HG03442 (cell line): ENCODE data around the gene FSTL4.
"Not testable (repeated sequence)": the region's sequence is repeated elsewhere in the genome, so short reads cannot be mapped to it uniquely, and the experiment has no call there.

Experiments
- ATAC-seq: cut with Tn5 transposase; IDR thresholded peaks from one replicate; pipeline ENCODE4 v1.9.1; 2021; ENCODE audit warnings: mild to moderate bottlenecking, moderate library complexity; ENCODE audit not compliant: unreplicated experiment

Gene FSTL4

DNA sequence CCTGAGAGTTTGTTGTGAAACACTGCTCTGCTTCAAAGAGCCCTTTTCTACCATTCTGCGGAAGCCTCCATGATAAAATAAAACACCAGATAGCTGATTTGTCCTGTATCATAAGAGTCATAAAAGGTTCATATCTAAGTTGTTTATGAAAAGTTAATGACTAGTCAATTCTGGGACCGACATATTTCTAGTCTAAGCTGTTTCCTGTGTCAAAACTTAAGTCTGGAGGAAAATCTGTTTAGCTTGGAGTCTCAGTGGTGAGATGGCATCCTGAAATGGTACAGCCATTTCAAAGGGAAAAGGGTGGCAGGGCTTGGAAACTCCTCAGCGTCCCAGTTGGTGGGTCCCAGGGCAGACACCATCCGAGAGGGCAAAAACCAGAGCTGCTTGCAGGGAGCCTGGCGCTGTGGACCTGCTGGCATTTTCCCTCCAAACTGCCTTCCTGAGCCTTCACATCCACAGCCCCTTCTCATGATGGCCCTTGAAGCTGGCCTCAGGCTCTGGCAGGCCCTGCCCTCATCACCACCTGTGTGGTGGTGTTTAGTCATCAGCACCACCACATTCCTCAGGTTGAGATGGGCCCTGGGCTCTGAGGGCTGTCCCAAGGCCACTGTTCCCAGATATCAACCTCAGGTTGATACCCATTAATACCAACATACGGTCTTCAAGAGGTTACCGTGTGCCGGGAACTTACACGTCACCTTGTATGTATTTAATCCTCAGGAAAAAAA is 376.5 kb downstream of the FSTL4 start:
- no peak for ATAC-seq

GRCh38 chr5:133234911-133235310 is 377.4 kb downstream of the FSTL4 start:
- no peak for ATAC-seq

DNA sequence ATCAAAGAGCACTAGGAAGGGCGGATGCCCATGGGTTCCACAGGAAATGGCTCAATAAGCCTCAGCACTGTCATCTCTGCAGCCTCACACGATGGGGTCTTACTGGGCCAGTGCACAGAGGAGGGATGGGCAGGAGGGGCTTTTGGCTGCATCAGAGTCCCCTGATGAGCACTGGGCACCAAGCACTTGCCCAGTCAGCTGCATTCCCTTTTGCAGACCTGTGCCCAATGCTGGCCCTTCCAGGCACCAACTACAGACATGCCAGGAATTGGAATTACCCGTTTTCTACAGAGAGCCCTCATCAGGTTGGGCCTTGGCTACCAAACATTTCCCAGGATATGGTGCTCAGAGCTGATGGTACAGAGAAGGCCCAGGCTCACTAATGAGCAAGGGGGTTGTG is 378.1 kb downstream of the FSTL4 start:
- no peak for ATAC-seq

DNA sequence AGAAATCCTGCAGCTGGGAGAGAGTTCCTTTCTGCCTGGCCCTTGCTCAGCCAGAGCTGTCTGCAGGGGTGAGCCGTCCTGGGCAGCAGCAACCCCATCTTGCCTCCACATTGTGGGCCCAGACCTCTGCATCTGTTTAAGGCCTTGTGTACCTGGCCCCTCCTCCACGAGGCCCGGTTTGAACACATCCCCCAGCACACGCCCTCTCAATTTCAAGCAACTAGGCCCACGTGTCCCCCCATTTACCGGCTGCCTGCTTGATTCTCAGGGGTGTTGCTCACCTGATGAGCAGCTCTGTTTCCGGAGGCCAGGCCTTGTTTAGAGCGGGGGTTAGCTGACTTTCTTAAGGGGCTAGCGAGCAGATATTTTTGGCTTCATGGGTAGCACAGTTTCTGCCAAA is 378.7 kb downstream of the FSTL4 start:
- no peak for ATAC-seq

GRCh38 chr5:133232911-133233310 is 379.4 kb downstream of the FSTL4 start:
- no peak for ATAC-seq

DNA sequence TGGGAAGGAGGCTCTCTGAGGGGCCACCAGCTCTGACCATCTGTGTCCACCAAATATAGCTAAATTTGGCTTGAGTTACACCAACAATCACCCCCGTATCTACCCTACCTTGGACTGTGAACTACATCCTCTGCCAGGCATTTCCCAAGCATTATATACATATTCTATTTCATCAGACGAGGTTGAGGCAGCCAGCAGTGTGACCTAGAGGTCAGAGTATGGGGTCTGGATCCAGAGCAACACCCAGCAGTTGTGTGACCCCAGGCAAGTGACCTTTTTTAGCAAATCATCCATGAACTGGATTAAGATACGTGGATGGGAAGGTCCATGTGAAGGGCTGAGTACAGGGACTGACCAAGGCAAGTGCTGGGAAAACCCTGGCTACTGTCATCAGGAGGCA is 379.9 kb downstream of the FSTL4 start:
- no peak for ATAC-seq

DNA sequence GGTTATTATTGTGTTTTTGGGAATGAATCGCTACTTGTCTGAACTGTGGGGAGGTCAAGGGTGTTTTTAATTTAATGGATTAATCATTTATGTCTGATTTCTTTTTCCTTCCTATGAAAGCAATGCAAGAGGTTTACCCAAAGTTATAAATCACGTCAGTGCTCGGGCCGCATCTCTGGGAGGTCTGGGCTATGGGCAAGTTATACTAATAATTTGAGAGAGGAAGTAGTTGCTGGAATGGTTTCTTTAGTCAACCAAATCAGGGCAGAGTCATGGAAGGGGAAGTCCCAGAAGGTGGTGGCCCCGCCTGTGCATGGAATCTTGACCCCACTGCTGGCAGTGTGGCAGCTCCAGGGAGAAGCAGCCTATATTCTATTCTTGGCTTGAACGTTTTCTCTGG is 380.3 kb downstream of the FSTL4 start:
- no peak for ATAC-seq

DNA sequence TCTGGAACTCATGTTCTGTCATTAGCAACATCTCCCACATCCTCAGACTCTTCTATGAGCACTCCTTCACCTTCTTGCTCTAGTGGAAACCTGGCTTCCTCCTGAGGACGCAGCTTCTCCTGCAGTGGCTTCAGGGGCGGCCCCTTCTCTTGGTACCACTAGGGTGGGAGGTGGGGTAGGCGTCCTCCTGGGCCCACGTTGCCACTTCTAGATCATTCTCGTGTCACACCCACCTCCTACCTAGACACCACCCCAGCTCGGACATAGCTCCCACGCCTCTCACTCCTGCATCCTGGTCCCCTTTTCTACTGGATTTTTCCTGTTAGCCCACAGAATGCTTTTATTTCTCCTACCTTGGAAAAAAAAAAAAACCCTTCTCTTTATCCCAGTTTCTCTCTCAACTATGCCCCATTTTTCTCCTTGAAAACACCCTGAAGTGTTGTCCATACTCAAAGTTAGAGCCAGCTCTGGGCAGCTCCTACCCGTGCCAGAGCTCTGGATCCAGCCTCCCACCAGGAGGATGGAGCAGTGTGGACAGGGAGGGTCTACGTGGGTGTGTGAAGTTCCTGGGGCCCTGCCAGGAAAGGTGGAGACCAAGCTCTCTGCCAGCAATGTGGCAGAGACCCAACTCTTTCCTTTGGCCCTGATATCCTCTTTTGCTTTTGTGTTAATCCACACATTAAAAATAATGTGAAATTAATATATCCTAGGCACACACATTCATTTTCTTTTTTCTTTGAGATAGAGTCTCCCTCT is 381.3 kb downstream of the FSTL4 start:
- ATAC-seq, result no peak

DNA sequence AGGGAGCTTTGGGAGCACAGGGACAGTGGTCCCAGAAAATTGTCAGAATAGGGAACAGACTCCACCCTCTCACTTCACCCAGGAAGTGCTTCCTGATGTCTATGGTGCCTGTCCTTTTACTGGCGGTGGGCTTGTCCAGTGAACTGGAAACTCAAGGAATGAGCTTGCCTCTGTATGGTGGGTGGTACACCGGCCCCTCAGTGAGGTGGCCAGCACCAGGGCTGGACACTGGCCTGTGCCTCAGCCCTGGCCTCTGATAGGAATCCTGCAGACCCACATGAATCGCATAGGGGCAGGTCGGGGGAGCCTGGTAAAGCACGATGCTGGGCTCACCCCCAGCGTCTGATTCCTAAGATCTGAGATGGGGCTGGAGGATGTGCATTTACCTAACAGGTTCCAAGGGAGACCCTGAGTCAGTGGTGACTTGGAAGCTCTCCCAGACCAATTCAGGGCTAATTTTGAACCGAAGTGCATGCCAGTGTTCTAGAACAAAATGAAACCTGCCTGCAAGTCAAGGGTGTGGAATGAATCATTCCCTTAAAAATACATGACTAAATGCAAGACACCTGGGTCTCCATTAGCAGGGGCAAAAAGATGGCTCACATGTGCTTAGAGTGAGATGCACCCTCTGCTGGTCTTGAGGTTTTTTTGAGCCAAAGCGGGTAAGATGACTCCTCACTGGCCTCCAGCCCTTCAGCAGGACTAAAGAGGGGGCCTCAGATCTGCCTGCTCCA is 382.2 kb downstream of the FSTL4 start:
- no peak for ATAC-seq

- ATAC-seq, result no peak
These were observed 384.0 kb downstream of the FSTL4 start for GRCh38 chr5:133228316-133228715.

GRCh38 chr5:133227897-133228296 is 384.4 kb downstream of the FSTL4 start:
- no peak for ATAC-seq

- ATAC-seq, result no peak
These were observed 385.3 kb downstream of the FSTL4 start for GRCh38 chr5:133227082-133227481.

DNA sequence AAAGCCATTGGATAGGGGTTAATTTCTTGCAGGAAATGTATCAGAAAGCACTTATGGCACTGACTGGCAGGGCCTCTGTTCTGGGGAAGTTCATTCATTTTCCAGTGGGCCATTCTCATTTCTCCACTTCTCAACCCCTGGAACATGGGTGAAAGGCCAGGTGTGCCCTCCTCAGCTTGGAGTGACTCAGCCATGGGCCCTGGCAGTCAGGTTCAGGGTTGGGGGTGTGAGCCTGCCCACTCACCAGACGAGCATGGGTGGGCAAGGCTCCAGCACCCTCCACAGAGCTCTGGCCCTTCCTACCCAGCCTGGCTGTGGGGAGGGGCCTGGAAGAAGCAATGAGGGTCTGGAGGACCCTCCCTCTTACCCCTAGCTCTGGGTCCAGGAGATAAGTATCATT is 386.2 kb downstream of the FSTL4 start:
- ATAC-seq, result no peak

DNA sequence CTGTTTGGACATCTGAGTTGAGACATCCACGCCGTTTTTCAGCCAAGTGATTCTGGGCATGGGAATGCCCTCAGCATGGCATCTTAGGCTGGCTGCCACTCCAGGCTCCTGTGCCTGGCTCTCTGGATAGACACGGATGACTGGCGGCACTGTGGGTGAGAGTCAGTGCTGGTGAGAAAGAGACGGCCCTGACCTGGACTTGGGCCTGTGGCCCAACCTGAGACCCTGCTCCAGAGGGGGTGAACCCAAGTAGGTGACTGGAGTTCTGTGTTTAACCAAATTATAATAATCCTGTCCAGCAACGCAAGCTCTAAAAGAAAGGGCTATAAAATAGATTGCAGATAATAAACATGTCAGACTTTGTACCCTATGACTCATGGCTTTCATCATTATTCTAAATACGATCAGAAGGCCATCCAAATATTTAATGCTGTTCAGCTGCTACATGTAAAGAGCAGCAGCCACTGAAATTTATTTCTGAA is 386.6 kb downstream of the FSTL4 start:
- no peak for ATAC-seq

GRCh38 chr5:133222979-133223378 is 389.4 kb downstream of the FSTL4 start:
- ATAC-seq, result no peak

- ATAC-seq, result no peak
These were observed 389.8 kb downstream of the FSTL4 start for GRCh38 chr5:133222521-133222920.

GRCh38 chr5:133222040-133222439 is 390.3 kb downstream of the FSTL4 start:
- ATAC-seq, result no peak

GRCh38 chr5:133220851-133221674 is 391.3 kb downstream of the FSTL4 start:
- ATAC-seq, result no peak

DNA sequence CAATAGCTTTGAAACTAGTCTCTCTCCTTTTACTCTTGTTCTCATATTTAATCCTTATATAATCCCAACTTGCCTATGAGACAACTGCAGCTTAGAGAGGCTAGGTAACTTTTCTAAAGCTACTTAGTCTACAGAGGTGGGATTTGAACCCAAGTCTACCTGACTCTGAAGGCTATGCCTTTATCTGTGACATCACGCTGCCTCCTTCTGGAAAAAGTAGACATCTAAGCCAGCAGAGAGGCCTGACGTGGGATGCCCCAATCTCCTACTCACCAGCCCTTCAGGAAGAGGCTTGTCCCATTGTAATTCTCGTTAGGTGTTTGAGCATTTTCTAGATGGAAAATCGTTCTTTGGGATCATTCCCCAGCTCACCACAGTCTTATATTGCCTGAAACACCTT is 393.0 kb downstream of the FSTL4 start:
- ATAC-seq, result no peak

- not testable (repeated sequence) for ATAC-seq
These were observed 396.2 kb downstream of the FSTL4 start for GRCh38 chr5:133216138-133216537.
